CD4-positive, alpha-beta T cell treated with Interleukin-12 subunit alpha and Interleukin-12 subunit beta, for 1 hour (primary cell): Measurements from ENCODE around the gene GRID1.
"Not testable (repeated sequence)": the region's sequence is repeated elsewhere in the genome, so short reads cannot be mapped to it uniquely, and the experiment has no call there.

Experiments used
- DNase-seq: peaks from one replicate; pipeline ENCODE4 v3.0.0-alpha.2; 2020

GRID1 gene

DNA sequence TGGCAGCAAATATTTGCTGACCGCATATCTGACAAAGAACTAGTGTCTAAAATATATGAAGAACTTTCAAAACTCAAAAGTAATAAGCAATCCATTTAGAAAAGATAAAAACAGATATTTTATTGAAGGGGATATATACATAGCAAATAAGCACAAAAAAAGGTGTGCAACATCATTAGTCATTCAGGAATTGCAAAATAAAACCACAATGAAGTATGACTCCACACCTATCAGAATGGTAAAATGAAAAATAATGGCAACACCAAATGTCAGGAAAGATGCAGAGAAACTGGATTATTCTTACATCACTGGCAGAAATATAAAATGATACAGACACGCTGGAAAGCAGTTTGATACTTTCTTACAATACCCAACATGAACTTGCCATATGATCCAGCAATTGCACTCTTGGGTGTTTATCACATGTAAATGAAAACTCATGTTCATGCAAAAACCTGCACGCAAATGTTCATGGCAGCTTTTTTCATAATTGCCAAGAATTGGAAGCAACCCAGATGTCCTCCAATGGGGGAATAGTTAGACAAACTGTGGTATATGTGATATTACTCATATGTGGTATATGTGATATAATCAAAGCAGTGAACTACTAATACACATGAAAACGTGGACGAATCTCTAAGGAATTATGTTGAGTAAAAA, 645.5 kb downstream of the GRID1 start:
- DNase-seq = no peak

- no peak for DNase-seq
Measured at GRCh38 chr10:85719408-85719807, 647.2 kb downstream of the GRID1 start.

- no peak for DNase-seq
Measured at GRCh38 chr10:85713885-85714284, 652.7 kb downstream of the GRID1 start.

- no peak for DNase-seq
Measured at GRCh38 chr10:85702768-85703167, 663.8 kb downstream of the GRID1 start.

GRCh38 chr10:85699066-85699465, 667.5 kb downstream of the GRID1 start:
- not testable (repeated sequence) for DNase-seq

DNA sequence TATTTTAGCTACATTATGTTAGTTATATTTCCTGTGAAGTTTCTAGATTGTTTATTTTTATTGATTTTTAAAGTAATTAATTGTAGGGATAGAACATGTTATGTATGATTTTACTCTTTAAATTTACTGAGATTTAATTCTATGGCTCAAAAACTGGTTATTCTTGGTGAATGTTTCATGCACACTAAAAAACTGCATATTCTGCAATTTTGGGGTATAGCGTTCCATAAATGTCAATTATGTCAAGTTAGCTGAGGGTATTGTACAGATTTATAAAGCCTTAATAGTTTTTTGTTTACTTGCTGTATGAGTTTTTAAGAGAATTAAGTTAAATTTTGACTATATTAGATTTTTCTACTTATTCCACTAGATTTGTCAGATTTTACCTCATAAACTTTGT, 669.7 kb downstream of the GRID1 start:
- no peak for DNase-seq

DNA sequence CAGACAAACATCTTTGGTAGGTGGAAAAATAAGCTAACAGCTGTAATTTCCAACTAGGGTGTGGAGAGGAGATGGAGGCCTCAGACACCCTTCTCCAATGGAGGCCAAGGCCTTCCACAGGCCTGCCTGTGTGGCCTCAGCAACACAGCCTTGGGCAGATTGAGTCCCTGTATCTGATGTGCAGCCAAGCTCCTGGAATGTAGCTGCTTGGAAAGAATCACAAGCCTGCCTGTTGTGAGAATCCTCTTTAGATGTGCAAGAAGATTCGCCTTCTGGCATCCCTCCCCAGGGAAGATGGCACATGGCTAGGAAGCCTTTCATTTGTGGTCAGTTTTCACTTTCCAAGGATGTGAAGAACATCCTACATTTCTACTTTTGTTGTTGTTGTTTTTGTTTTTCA, 684.0 kb downstream of the GRID1 start:
- no peak for DNase-seq

GRCh38 chr10:85679710-85680109, 686.9 kb downstream of the GRID1 start:
- DNase-seq = no peak

- DNase-seq = no peak
Measured at GRCh38 chr10:85679061-85679460, 687.5 kb downstream of the GRID1 start.

GRCh38 chr10:85674851-85675250, 691.7 kb downstream of the GRID1 start:
- DNase-seq = no peak

GRCh38 chr10:85673270-85673669, 693.3 kb downstream of the GRID1 start:
- no peak for DNase-seq

GRCh38 chr10:85671530-85671929, 695.1 kb downstream of the GRID1 start:
- no peak for DNase-seq

DNA sequence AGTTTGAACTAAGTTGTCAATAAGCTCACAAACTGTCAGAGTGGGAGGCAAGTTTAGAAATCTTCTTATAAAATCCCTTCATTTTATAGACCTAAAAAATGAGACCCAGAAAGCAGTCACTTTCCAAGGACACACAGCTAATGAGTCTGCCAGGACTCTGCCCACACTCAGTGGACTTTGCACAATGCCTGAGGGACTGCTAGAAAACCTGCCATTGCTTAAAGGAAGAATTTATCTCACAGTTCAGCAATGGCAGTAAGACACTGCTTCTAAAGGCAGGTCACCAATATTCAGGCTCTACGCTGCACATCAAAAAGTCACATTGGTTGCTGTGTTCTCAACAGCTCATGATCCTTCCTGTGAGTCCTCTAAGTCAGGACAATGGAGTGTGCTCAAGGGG, 698.1 kb downstream of the GRID1 start:
- no peak for DNase-seq

- DNase-seq = no peak
Measured at GRCh38 chr10:85667638-85668233, 698.9 kb downstream of the GRID1 start.

- no peak for DNase-seq
Measured at GRCh38 chr10:85666987-85667386, 699.6 kb downstream of the GRID1 start.

- DNase-seq = no peak
Measured at GRCh38 chr10:85666102-85666501, 700.5 kb downstream of the GRID1 start.

DNA sequence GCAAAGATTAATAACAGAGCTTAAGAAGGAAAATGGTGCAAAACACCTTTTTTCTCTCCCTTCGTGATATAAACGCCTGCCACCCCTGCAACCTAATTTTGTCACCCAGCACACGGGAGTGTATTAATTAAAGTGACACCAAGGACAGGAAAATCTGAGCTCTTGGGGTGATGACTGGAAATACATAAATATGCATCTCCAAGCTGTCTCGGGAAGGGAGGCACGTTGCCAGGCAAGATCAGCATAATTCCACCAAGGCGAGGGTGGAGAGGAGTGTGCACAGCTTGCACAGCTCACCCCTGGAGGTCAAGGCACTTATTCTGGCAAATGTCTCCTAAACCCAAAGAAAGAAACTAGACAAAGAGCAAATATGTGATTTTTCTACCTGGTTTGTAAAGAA, 700.9 kb downstream of the GRID1 start:
- DNase-seq = no peak

- DNase-seq = no peak
Measured at GRCh38 chr10:85665078-85665477, 701.5 kb downstream of the GRID1 start.

DNA sequence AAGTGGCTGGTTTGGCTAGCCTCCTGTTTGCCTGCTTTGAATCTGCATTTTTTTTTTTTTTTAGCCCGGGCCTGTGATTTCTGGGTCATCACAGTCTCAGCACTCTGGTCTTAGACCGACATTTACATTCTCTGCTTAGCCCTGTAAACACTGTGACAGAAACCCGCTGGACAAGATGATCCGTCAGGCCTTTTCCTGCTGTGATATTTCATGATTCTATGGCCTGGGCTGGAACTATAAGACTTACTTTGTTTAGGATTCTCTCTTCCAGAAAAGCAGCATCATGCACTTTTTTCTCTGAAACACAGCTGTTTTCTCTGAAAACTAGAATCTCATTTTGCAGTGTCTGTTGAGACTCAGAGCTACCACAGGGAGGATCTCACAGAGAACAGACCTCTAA, 705.5 kb downstream of the GRID1 start:
- no peak for DNase-seq

- no peak for DNase-seq
Measured at GRCh38 chr10:85659331-85659730, 707.3 kb downstream of the GRID1 start.

DNA sequence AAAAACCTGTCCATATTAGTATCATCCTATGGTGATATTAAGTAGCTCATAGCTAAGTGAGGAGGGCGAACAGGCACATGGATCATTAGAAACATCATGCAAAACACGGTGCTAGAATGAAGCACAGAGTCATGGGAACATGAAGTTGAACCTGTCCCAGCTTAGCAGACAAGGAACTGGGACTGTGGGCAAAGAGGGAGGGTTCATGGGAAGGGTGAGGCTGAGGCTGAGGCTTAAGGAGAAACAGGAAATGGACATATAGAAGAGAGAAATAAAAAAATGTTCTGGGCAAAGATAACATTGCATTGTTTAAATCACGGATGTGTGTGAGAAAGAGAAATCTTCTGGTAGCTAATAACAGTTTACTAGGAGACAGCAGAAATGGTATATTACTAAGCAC, 708.1 kb downstream of the GRID1 start:
- DNase-seq = no peak

- DNase-seq = no peak
Measured at GRCh38 chr10:85657476-85658113, 709.0 kb downstream of the GRID1 start.

GRCh38 chr10:85655411-85655810, 711.2 kb downstream of the GRID1 start:
- DNase-seq = no peak

- DNase-seq = no peak
Measured at GRCh38 chr10:85651497-85651882, 715.1 kb downstream of the GRID1 start.
